SK-N-SH treated with all-trans-retinoic acid at 6 μM for 48 hours (cell line): ENCODE data around the gene RSAD1.

Experiments
- ATAC-seq: fragments of 200-7000 bp; cut with Tn5 transposase; 3 replicates; pipeline ENCODE4 v1.9.1; 2020; ENCODE audit warnings: mild to moderate bottlenecking, moderate library complexity
- ARNTL ChIP-seq: fragments of 450-650 bp; formaldehyde crosslinking; IDR thresholded peaks from 2 replicates; pipeline ENCODE4 v1.5.0; 2020; ENCODE audit warnings: low read depth, mild to moderate bottlenecking, moderate library complexity, borderline replicate concordance
- BACH2 ChIP-seq: fragments of 250-450 bp; sonication (Bioruptor Pico); IDR thresholded peaks from 2 replicates; pipeline ENCODE4 v1.9.0; 2021; ENCODE audit warnings: mild to moderate bottlenecking, borderline replicate concordance
- CSDC2 ChIP-seq: fragments of 250-450 bp; sonication (Bioruptor Pico); IDR thresholded peaks from 2 replicates; pipeline ENCODE4 v1.5.0; 2020; ENCODE audit warnings: mild to moderate bottlenecking, moderate library complexity
- ESRRG ChIP-seq: fragments of 250-450 bp; sonication (Bioruptor Pico); IDR thresholded peaks from 2 replicates; pipeline ENCODE4 v1.6.1; 2021; ENCODE audit warnings: mild to moderate bottlenecking
- GLIS3 ChIP-seq: fragments of 250-450 bp; sonication (Bioruptor Pico); IDR thresholded peaks from 2 replicates; pipeline ENCODE4 v1.5.0; 2020; ENCODE audit warnings: mild to moderate bottlenecking, moderate library complexity
- ISL1 ChIP-seq: fragments of 250-450 bp; sonication (Bioruptor Pico); IDR thresholded peaks from 2 replicates; pipeline ENCODE4 v2.1.2; 2022; ENCODE audit warnings: mild to moderate bottlenecking, moderate library complexity
- OSR1 ChIP-seq: fragments of 250-450 bp; sonication (Bioruptor Pico); IDR thresholded peaks from 2 replicates; pipeline ENCODE4 v1.8.0; 2022; ENCODE audit warnings: moderate library complexity, mild to moderate bottlenecking, inconsistent platforms
- PATZ1 ChIP-seq: fragments of 250-450 bp; sonication (Bioruptor Pico); IDR thresholded peaks from 2 replicates; pipeline ENCODE4 v1.8.0; 2020; ENCODE audit warnings: mild to moderate bottlenecking, moderate library complexity, borderline replicate concordance
- PPARA ChIP-seq: fragments of 250-450 bp; sonication (Bioruptor Pico); IDR thresholded peaks from 2 replicates; pipeline ENCODE4 v1.5.0; 2020; ENCODE audit warnings: mild to moderate bottlenecking, borderline replicate concordance
- RARB ChIP-seq: fragments of 250-450 bp; sonication (Bioruptor Pico); IDR thresholded peaks from 2 replicates; pipeline ENCODE4 v1.8.0; 2021; ENCODE audit warnings: mild to moderate bottlenecking, moderate library complexity
- SNAI2 ChIP-seq: fragments of 250-450 bp; sonication (Bioruptor Pico); IDR thresholded peaks from 2 replicates; pipeline ENCODE4 v1.5.0; 2020; ENCODE audit warnings: mild to moderate bottlenecking, moderate library complexity
- TCF4 ChIP-seq: fragments of 250-450 bp; sonication (Bioruptor Pico); IDR thresholded peaks from 2 replicates; pipeline ENCODE4 v1.8.0; 2021; ENCODE audit warnings: mild to moderate bottlenecking, moderate library complexity, borderline replicate concordance
- TOX ChIP-seq: fragments of 250-450 bp; sonication (Bioruptor Pico); IDR thresholded peaks from 2 replicates; pipeline ENCODE4 v1.8.0; 2021; ENCODE audit warnings: mild to moderate bottlenecking, moderate library complexity, borderline replicate concordance
- TSHZ2 ChIP-seq: fragments of 250-450 bp; sonication (Bioruptor Pico); IDR thresholded peaks from 2 replicates; pipeline ENCODE4 v1.5.0; 2020; ENCODE audit warnings: mild to moderate bottlenecking, moderate library complexity
- ZC3H10 ChIP-seq: fragments of 250-450 bp; sonication (Bioruptor Pico); IDR thresholded peaks from 2 replicates; pipeline ENCODE4 v1.5.1; 2021; ENCODE audit warnings: mild to moderate bottlenecking, moderate library complexity
- ZFP3 ChIP-seq: fragments of 250-450 bp; sonication (Bioruptor Pico); IDR thresholded peaks from 2 replicates; pipeline ENCODE4 v1.5.0; 2020; ENCODE audit warnings: mild to moderate bottlenecking, moderate library complexity
- ZFP30 ChIP-seq: fragments of 450-650 bp; formaldehyde crosslinking; IDR thresholded peaks from 2 replicates; pipeline ENCODE4 v1.5.0; 2022; ENCODE audit warnings: mild to moderate bottlenecking, moderate library complexity
- ZNF565 ChIP-seq: fragments of 450-650 bp; formaldehyde crosslinking; conservative IDR thresholded peaks from 2 replicates; pipeline ENCODE4 v1.5.0; 2020; ENCODE audit warnings: low read depth, mild to moderate bottlenecking, moderate library complexity
- ZNF8 ChIP-seq: fragments of 450-650 bp; formaldehyde crosslinking; IDR thresholded peaks from 2 replicates; pipeline ENCODE4 v1.5.0; 2020; ENCODE audit warnings: mild to moderate bottlenecking, moderate library complexity
- TF ChIP-seq, protein P1 (sequence below): fragments of 250-450 bp; sonication (Bioruptor Pico); IDR thresholded peaks from 2 replicates; pipeline ENCODE4 v1.5.1; 2021; ENCODE audit warnings: mild to moderate bottlenecking, moderate library complexity

RSAD1 gene

DNA sequence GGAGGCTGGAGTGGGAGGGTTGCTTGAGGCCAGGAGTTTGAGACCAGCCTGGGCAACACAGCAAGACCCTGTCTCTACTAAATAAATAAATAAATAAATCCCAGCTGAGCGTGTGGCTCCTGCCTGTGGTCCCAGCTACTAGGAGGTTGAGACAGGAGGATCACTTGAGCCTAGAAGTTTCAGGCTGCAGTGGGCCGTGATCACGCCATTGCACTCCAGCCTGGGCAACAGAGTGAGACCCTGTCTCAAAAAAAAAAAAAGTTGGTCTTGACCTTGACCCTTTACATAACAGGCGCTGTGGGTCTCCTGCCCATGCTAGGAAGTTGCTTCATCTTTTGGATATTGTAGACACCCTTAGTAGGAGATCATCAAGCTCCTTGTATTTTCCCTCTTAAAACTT is 41.3 kb upstream of the RSAD1 start:
- TF ChIP-seq, protein P1, sequence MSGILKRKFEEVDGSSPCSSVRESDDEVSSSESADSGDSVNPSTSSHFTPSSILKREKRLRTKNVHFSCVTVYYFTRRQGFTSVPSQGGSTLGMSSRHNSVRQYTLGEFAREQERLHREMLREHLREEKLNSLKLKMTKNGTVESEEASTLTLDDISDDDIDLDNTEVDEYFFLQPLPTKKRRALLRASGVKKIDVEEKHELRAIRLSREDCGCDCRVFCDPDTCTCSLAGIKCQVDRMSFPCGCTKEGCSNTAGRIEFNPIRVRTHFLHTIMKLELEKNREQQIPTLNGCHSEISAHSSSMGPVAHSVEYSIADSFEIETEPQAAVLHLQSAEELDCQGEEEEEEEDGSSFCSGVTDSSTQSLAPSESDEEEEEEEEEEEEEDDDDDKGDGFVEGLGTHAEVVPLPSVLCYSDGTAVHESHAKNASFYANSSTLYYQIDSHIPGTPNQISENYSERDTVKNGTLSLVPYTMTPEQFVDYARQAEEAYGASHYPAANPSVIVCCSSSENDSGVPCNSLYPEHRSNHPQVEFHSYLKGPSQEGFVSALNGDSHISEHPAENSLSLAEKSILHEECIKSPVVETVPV (CRISPR knock-in tag) = no peak
- no peak for TF ChIP-seq PATZ1
- no peak for TF ChIP-seq TOX (CRISPR knock-in tag)
- TF ChIP-seq ZFP30 (CRISPR knock-in tag) = no peak
- no peak for TF ChIP-seq BACH2 (CRISPR knock-in tag)
- TF ChIP-seq ZC3H10 = no peak
- TF ChIP-seq ISL1 (CRISPR knock-in tag) = no peak
- TF ChIP-seq ESRRG (CRISPR knock-in tag) = no peak
- no peak for TF ChIP-seq TSHZ2 (CRISPR knock-in tag)
- TF ChIP-seq TCF4 (CRISPR knock-in tag) = no peak
- TF ChIP-seq ZNF8 (CRISPR knock-in tag) = no peak
- TF ChIP-seq ARNTL = no peak
- no peak for TF ChIP-seq RARB (CRISPR knock-in tag)
- no peak for TF ChIP-seq OSR1
- no peak for TF ChIP-seq GLIS3 (CRISPR knock-in tag)
- TF ChIP-seq SNAI2 (CRISPR knock-in tag) = no peak
- no peak for TF ChIP-seq ZFP3 (CRISPR knock-in tag)
- no peak for TF ChIP-seq PPARA (CRISPR knock-in tag)
- no peak for ATAC-seq

DNA sequence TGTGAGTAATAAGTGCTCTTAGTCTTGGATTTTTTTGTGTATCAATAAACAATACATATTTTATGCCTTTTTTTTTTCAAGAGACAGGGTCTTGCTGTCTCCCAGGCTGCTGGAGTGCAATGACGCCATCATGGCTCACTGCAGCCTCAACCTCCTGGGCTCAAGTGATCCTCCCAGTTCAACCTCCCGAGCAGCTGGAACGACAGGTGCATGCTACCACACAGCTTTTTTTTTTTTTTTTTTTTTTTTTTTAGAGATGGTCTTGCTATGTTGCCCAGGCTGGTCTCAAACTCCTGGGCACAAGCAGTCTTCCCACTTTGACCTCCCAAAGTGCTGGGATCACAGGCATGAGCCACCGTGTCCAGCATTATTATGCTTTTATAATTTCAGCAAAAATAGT is 39.7 kb upstream of the RSAD1 start:
- ATAC-seq = no peak
- TF ChIP-seq ZNF565 (CRISPR knock-in tag) = no peak
- no peak for TF ChIP-seq RARB (CRISPR knock-in tag)
- no peak for TF ChIP-seq BACH2 (CRISPR knock-in tag)
- TF ChIP-seq TCF4 (CRISPR knock-in tag) = no peak
- TF ChIP-seq, protein P1 (CRISPR knock-in tag) = no peak
- no peak for TF ChIP-seq ISL1 (CRISPR knock-in tag)
- no peak for TF ChIP-seq ARNTL
- TF ChIP-seq ESRRG (CRISPR knock-in tag) = no peak
- no peak for TF ChIP-seq TSHZ2 (CRISPR knock-in tag)

DNA sequence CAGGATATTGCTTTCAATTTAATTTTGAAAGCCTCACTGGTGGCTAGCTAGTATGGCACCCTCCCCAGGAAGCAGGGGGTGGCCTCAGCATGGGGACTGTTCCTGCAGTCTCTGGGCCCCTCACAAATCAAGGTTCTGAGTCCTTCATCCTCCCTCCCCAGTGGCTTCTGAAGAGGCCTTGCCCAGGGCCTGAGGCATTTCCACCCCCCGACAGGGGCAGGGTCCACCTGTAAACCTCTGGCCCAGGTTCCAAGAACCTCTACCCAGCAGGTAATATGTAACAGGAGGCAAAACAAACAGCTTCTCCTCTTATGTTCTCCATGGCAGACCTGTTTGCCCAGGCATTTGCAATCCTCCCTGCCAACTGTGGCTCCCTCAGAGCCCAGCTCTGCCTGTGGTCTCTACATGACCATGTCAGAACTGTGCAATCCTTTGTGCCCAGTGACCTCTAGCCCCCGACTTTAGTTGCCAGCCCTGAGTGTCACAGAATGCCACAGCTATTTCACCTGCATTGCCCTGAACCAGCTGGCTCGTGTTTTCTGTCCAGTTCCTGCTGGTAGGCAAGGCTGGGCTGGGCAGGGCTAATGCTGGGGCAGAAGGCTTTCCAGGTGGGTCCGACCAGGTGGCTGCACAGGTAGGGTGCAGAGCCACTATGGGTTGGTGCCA is 38.4 kb upstream of the RSAD1 start:
- ATAC-seq = no peak
- TF ChIP-seq RARB (CRISPR knock-in tag) (no peak), BACH2 (CRISPR knock-in tag) (no peak), ZC3H10 (no peak), TCF4 (CRISPR knock-in tag) (no peak), GLIS3 (CRISPR knock-in tag) (no peak), CSDC2 (no peak)
- TF ChIP-seq, protein P1 (CRISPR knock-in tag) = no peak
- TF ChIP-seq, all 23 proteins: peak for 0
